ENCODE measurements around the gene TTC21A.

DNA sequence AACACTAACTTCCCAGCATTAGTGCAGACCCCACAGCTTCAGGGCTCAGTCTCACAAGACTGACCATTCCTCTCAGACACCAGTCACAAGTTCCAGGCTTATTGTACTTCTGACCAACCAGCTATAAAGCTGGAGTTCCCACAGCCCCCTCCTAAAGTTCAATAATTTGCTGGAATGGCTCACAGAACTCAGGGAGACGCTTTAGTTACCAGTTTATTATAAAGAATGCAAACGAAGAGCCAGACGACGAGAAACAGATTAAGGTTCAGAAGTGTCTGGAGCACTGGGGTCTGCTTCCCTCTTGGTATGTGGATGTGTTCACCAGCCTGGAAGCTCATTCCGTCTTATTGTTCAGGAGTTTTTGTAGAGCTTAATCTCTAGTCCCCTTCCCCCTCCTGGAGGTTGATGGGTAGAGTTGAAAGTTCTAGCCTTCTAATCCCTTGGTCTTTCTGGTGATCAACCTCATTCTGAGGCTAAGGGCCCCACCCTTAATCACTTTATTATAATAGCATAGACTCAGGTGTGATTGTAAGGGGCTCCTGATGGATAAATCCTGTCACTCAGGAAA is 50.8 kb downstream of the TTC21A start:
- TF ChIP-seq, protein P1, sequence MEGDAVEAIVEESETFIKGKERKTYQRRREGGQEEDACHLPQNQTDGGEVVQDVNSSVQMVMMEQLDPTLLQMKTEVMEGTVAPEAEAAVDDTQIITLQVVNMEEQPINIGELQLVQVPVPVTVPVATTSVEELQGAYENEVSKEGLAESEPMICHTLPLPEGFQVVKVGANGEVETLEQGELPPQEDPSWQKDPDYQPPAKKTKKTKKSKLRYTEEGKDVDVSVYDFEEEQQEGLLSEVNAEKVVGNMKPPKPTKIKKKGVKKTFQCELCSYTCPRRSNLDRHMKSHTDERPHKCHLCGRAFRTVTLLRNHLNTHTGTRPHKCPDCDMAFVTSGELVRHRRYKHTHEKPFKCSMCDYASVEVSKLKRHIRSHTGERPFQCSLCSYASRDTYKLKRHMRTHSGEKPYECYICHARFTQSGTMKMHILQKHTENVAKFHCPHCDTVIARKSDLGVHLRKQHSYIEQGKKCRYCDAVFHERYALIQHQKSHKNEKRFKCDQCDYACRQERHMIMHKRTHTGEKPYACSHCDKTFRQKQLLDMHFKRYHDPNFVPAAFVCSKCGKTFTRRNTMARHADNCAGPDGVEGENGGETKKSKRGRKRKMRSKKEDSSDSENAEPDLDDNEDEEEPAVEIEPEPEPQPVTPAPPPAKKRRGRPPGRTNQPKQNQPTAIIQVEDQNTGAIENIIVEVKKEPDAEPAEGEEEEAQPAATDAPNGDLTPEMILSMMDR (IDR thresholded peaks at IDR 0.05), result no peak
- TF ChIP-seq POLR2A (IDR thresholded peaks at IDR 0.05), result no peak

Data from breast epithelium (tissue), 3 donors.